Measurements from ENCODE around the gene LPCAT3.

DNA sequence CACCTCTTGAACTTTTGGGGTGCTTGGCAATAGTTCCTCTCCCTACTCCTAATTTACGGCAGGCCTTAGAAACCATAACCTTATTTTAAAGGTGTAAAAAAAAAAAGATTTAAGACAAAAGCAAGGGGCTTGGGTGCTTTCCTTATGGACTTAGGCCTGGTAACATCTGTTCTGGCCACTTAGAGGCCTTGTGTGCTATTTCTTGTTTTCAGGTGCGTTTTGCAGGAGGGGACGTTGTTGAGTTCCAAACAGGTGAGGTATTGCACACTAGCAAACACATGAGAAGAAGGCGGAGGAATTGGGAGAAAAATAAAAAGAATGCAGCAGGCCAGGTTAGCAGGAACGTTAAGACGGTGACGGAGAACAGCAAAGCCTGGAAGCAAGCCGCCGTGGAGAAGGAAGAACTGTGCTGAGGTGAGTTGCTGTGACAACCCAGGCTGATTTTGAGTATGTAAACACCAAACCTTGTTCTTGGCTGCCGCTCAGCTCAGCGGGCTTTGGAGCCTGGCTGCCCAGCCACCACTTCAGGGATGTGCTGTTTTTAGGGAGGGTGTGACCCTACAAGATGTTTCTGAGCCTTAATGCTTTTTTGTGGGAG lies 30.2 kb downstream of the LPCAT3 start:
- TF ChIP-seq GATA3 (IDR thresholded peaks at IDR 0.05; ENCODE audit: low read depth, low read length) = no peak
- TF ChIP-seq GATA2 (IDR thresholded peaks at IDR 0.05; ENCODE audit: low read depth, low read length) = no peak
